GM12801 (cell line): ENCODE measurements around the gene INSR.

ENCODE experiments used
- CTCF ChIP-seq: IDR thresholded peaks from one replicate; pipeline ENCODE4 v1.5.1; 2011; ENCODE audit warnings: control low read depth; ENCODE audit not compliant: insufficient read length; ENCODE audit errors: extremely low read depth

INSR gene

GRCh38 chr19:7254590-7254989 is 39.6 kb downstream of the INSR start:
- no peak for TF ChIP-seq CTCF

- TF ChIP-seq CTCF, result no peak
These were observed 41.9 kb downstream of the INSR start for GRCh38 chr19:7252364-7252763.

GRCh38 chr19:7251494-7251893 is 42.7 kb downstream of the INSR start:
- TF ChIP-seq CTCF, result no peak

- no peak for TF ChIP-seq CTCF
These were observed 43.3 kb downstream of the INSR start for GRCh38 chr19:7250951-7251350.

- no peak for TF ChIP-seq CTCF
These were observed 44.1 kb downstream of the INSR start for GRCh38 chr19:7250057-7250596.

- TF ChIP-seq CTCF, result no peak
These were observed 47.1 kb downstream of the INSR start for GRCh38 chr19:7247155-7247554.

- no peak for TF ChIP-seq CTCF
These were observed 47.6 kb downstream of the INSR start for GRCh38 chr19:7246601-7247000.

GRCh38 chr19:7242601-7243258 is 51.5 kb downstream of the INSR start:
- TF ChIP-seq CTCF, result no peak
